Activated T-helper 17 cell treated with anti-CD3 and anti-CD28 coated beads, Interleukin-2, amount 50 U/mL, for 72 hours (primary cell): ENCODE data around the gene DMKN. TPM values are rescaled to one million over a fixed set of nuclear protein-coding genes. Genes with fewer than 3 reads are reported as not detected.

Source experiments
- ATAC-seq: fragments of 150-1000 bp; cut with Tn5 transposase; replicated peaks from 2 replicates; pipeline ENCODE4 v1.10.0; 2021; ENCODE audit warnings: mild to moderate bottlenecking, moderate library complexity
- H3K27ac Mint-ChIP-seq: one replicate; pipeline ENCODE4 v1.8.0; 2022; ENCODE audit warnings: mixed read lengths
- H3K27me3 Mint-ChIP-seq: one replicate; pipeline ENCODE4 v1.8.0; 2022; ENCODE audit warnings: mixed read lengths
- H3K36me3 Mint-ChIP-seq: one replicate; pipeline ENCODE4 v1.8.0; 2022; ENCODE audit warnings: low read depth, mild to moderate bottlenecking, mixed read lengths
- H3K4me1 Mint-ChIP-seq: one replicate; pipeline ENCODE4 v1.8.0; 2022; ENCODE audit warnings: mixed read lengths
- H3K4me3 Mint-ChIP-seq: one replicate; pipeline ENCODE4 v1.8.0; 2022; ENCODE audit warnings: mild to moderate bottlenecking, mixed read lengths
- H3K9me3 Mint-ChIP-seq: one replicate; pipeline ENCODE4 v1.8.0; 2022; ENCODE audit warnings: mixed read lengths
- total RNA-seq, 2 donors: library from RNA; stranded (reverse); gene quantifications; one replicate each; pipeline ENCODE4 v1.2.3, GENCODE V29; 2022

The DMKN gene
- total RNA-seq, 2 donors from 2014 or later = 0.11 to 1.7 TPM

DNA sequence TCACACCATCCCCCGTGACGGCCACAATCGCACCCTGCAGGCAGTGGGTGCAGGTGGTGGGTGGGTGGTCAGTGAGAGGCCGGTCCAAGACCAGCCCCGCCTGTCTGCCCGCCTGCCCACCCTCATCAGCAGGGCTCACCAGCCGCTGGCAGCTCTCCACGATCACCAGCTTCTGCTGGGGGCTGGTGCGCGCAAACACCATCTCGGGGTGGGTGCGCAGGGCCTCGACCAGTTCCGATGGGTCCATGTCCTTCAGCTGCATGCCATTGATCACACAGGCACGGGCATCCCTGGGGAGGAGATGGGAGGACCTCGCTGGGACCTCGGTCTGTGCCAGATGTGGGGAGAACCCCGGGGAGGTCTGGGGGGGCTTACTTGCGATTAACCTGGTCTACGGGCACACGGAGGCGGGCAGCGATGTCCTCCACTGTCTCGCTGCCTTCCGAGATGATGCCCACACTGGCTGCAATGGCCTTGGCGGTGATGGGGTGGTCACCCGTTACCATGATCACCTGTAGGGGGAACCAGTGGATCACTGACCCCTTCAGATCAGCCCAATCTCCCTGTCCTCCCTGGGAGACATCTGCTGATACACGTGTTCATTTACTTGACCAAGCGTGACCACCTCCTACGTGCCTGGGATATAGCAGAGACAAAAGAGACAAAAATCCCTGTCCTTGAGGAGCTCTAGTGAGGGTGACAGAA, 42.0 kb upstream of the DMKN start:
- peaks cover 4% of the 10 kb centered on the region for H3K4me1 Mint-ChIP-seq
- no peak for ATAC-seq
- no peak overlapping the region for H3K4me3 Mint-ChIP-seq
- no peak overlapping the region for H3K27ac Mint-ChIP-seq
- no peaks in the 10 kb centered on the region for H3K9me3 Mint-ChIP-seq
- H3K27me3 Mint-ChIP-seq = peaks cover 14% of the 10 kb centered on the region
- peaks cover 6% of the 10 kb centered on the region for H3K36me3 Mint-ChIP-seq

DNA sequence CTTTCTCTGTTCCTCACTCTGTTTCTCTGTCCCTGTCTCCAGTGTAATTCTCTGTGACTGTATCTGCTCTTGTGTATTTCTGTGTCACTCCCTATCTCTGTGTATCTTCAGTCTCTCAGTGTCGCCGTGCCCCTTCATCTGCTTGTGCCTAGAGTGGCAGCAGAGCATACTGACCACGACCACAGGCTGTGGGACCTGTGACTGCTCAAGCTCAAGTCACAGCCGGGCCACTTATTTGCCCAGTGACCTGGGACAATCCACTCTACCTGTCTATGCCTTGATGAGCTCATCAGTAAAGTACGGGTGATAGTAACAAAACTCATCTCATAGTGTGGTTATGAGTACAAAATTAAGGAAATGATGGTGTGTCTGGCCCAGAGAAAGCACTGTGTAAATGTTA, 40.6 kb upstream of the DMKN start:
- H3K4me1 Mint-ChIP-seq = peaks cover 8% of the 10 kb centered on the region
- peaks cover 14% of the 10 kb centered on the region for H3K36me3 Mint-ChIP-seq
- no peak for ATAC-seq
- no peak overlapping the region for H3K27ac Mint-ChIP-seq
- H3K27me3 Mint-ChIP-seq = peaks cover 4% of the 10 kb centered on the region
- no peak overlapping the region for H3K4me3 Mint-ChIP-seq
- H3K9me3 Mint-ChIP-seq = no peaks in the 10 kb centered on the region

DNA sequence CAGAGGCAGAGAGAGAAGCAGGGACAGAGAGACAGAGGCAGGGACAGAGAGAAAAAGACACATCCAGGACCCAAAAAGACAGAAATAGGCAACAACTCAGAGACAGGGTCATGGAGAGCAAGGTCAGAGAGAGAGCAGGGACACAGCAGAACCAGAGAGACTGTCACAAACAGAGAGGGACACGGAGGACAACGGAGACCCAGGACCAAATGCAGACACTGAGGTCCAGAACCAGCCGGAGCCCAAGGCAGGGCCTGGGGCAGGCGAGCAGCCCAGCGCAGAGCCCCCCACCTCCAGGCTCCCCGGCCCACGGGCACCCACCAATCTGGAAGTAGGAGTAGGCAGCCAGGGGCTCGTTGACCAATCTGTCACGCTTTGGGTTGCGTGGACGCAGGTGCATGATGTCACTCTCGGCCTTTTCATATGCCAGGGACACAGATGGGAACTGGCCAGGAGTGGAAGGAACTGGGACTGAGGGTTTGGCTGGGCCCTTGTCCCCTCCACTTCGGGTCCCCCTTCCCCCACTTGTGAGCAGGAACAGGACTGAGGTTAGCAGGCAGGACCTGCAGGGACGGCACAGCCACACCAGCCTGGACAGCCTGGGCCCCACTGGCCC, 40.0 kb upstream of the DMKN start:
- Mint-ChIP-seq H3K4me1 (peaks cover 13% of the 10 kb centered on the region), H3K9me3 (no peaks in the 10 kb centered on the region), H3K27me3 (peaks cover 4% of the 10 kb centered on the region), H3K27ac (no peak overlapping the region), H3K4me3 (no peak overlapping the region), H3K36me3 (peaks cover 19% of the 10 kb centered on the region)
- no peak for ATAC-seq

DNA sequence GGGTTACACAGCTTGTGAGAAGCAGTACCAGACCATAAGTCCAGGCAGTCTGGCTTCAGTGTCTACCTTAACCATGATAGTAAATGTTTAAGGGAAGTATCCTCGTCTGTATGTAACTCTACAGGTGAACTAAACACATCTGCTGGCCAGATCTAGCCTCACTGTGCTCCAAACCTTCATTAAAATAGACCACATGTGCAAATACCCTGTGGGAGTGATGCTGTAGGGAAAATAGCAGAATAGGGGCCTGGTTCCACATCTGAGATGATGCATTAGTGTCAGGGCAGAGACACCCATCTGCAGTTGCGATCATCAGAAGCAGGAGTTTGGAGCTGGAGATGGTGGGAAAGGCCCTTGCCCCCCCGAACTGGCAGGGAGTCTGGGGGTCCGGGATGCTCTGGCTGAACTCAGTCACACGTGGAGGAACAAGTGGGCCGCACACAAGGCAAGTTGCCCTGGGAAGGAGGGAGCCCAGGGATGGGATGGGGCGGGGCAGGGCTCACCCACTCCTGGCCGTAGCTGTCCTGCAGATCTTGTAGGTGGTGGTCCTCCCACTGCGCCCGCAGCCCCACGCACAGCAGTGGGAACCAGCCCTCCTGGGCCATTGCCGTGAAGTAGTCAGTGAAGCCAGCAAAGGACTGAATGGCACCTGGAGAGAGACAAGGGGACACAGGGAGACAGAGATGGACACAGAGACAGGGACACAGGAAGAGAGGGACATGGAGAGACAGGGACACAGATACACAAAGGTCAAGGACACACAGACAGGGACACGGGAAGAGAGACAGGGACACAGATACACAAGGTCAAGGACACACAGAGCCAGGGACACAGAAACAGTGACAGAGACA, 39.3 kb upstream of the DMKN start:
- H3K27me3 Mint-ChIP-seq = peaks cover 4% of the 10 kb centered on the region
- H3K36me3 Mint-ChIP-seq = peaks cover 24% of the 10 kb centered on the region
- H3K4me3 Mint-ChIP-seq = no peak overlapping the region
- no peak for ATAC-seq
- H3K27ac Mint-ChIP-seq = no peak overlapping the region
- H3K4me1 Mint-ChIP-seq = peaks cover 17% of the 10 kb centered on the region
- no peaks in the 10 kb centered on the region for H3K9me3 Mint-ChIP-seq

GRCh38 chr19:35551091-35551810, 37.8 kb upstream of the DMKN start:
- Mint-ChIP-seq H3K36me3 (peaks cover 39% of the 10 kb centered on the region), H3K27ac (no peak overlapping the region), H3K9me3 (no peaks in the 10 kb centered on the region), H3K4me3 (no peak overlapping the region), H3K4me1 (peaks cover 13% of the 10 kb centered on the region), H3K27me3 (no peaks in the 10 kb centered on the region)
- ATAC-seq = no peak

GRCh38 chr19:35549879-35550523, 36.6 kb upstream of the DMKN start:
- no peaks in the 10 kb centered on the region for H3K9me3 Mint-ChIP-seq
- no peaks in the 10 kb centered on the region for H3K27me3 Mint-ChIP-seq
- H3K36me3 Mint-ChIP-seq = peaks cover 46% of the 10 kb centered on the region
- no peak overlapping the region for H3K27ac Mint-ChIP-seq
- peaks cover 13% of the 10 kb centered on the region for H3K4me1 Mint-ChIP-seq
- no peak for ATAC-seq
- H3K4me3 Mint-ChIP-seq = no peak overlapping the region

DNA sequence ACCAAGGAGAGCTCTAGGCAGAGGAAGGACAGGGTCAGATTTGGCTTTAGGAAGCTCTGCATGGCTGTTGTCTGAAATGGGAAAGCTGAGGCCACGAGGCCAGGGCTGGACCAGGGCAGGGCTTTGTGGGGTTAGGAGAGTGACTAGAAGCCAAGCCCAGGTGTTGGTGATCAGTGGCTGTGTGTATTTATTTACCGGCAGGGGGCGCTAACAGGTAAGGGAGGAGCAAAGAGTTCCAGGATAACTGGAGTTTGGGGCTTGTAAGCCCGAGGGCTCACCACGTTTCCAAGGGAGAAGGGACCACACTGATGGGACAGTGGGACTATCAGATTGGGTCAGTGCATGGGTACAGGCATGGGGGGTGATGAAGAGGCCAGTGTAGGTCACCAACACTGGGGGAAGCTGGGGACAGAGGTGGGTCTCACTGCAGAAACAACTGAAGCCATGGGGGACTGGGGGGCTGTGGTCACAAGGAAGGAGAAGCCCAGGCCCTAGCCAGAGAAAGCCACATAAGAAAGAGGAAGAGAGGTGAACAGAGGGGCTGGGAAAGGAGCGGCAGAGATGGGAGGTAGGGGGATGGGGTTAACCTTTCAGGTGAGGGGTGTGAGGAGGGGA, 35.8 kb upstream of the DMKN start:
- peaks cover 13% of the 10 kb centered on the region for H3K4me1 Mint-ChIP-seq
- no peaks in the 10 kb centered on the region for H3K9me3 Mint-ChIP-seq
- H3K4me3 Mint-ChIP-seq = no peak overlapping the region
- ATAC-seq = no peak
- peak overlapping the region; percentile 63 for H3K27ac Mint-ChIP-seq
- H3K27me3 Mint-ChIP-seq = no peaks in the 10 kb centered on the region
- peaks cover 46% of the 10 kb centered on the region for H3K36me3 Mint-ChIP-seq

DNA sequence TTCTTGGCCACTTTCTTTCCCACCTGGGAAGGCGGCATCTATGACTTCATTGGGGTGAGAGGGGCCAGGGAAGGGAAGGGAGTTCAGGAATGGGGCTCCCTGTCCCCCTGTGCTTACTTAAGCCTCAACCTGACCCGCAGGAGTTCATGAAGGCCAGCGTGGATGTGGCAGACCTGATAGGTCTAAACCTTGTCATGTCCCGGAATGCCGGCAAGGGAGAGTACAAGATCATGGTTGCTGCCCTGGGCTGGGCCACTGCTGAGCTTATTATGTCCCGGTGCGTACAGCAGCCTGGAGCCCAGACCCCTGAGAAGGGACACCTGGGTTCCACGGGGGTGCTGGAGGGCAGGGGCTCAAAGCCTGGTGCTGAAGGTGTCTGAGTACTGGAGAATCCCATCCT, 33.1 kb upstream of the DMKN start:
- peak; percentile 0 for ATAC-seq
- peak overlapping the region; percentile 85 for H3K4me3 Mint-ChIP-seq
- no peaks in the 10 kb centered on the region for H3K27me3 Mint-ChIP-seq

GRCh38 chr19:35545855-35546381, 32.5 kb upstream of the DMKN start:
- Mint-ChIP-seq H3K9me3 (no peaks in the 10 kb centered on the region), H3K4me1 (peaks cover 13% of the 10 kb centered on the region), H3K27ac (peak overlapping the region; percentile 89), H3K4me3 (peak overlapping the region; percentile 85), H3K27me3 (no peaks in the 10 kb centered on the region), H3K36me3 (peaks cover 45% of the 10 kb centered on the region)
- peak; percentile 87 for ATAC-seq

More for the DNA sequence above, 33.1 kb upstream of the DMKN start:
- Mint-ChIP-seq H3K4me1 (peaks cover 13% of the 10 kb centered on the region), H3K27ac (peak overlapping the region; percentile 89), H3K36me3 (peaks cover 46% of the 10 kb centered on the region), H3K9me3 (no peaks in the 10 kb centered on the region)

GRCh38 chr19:35545001-35545854, 31.8 kb upstream of the DMKN start, which contains the start of gene TMEM147:
TMEM147 (plus strand) TSS chr19:35545626; CDS start chr19:35545740, 114 bp downstream.
- Mint-ChIP-seq H3K4me3 (peak within 1 kb of the TSS; percentile 85), H3K9me3 (no peaks in the 10 kb centered on the region), H3K36me3 (peaks cover 45% of the 10 kb centered on the region), H3K27ac (peak within 1 kb of the TSS; percentile 89), H3K27me3 (no peaks in the 10 kb centered on the region), H3K4me1 (peaks cover 13% of the 10 kb centered on the region)
- peak; percentile 69 for ATAC-seq

- peak overlapping the region; percentile 85 for H3K4me3 Mint-ChIP-seq
- no peaks in the 10 kb centered on the region for H3K9me3 Mint-ChIP-seq
- no peak for ATAC-seq
- H3K27ac Mint-ChIP-seq = peak overlapping the region; percentile 84
- H3K4me1 Mint-ChIP-seq = peaks cover 10% of the 10 kb centered on the region
- H3K27me3 Mint-ChIP-seq = no peaks in the 10 kb centered on the region
- peaks cover 43% of the 10 kb centered on the region for H3K36me3 Mint-ChIP-seq
Observed at GRCh38 chr19:35544110-35544802, 30.8 kb upstream of the DMKN start.
